KBM-7 (cell line): ENCODE results near the gene PKP3.

Experiments
- DNase-seq: peaks from one replicate; pipeline ENCODE4 v3.0.0-alpha.2; 2015
- in situ Hi-C: fragments of 300-500 bp; cut with MboI; formaldehyde crosslinking; loops from 2 replicates; pipeline ENCODE4 v1.14.3; 2020; ENCODE audit warnings: low sequenced_read_pairs, low pct_unique_long_range_greater_than_20kb, mixed read lengths

The PKP3 gene

GRCh38 chr11:449889-450808 lies 56.1 kb downstream of the PKP3 start, which contains the start of gene PTDSS2:
Gene PTDSS2 (plus strand): TSS chr11:450279. CDS start chr11:450456, 177 bp downstream.
- in situ Hi-C loops = no loop called here
- peak; percentile 95 for DNase-seq

- peak; percentile 67 for DNase-seq
- in situ Hi-C loops = no loop called here
These were observed 56.9 kb downstream of the PKP3 start for GRCh38 chr11:450809-451451.

- no peak for DNase-seq
- in situ Hi-C loops = no loop called here
These were observed 57.7 kb downstream of the PKP3 start for GRCh38 chr11:451738-452137.

GRCh38 chr11:452203-452744 lies 58.3 kb downstream of the PKP3 start:
- DNase-seq = no peak
- in situ Hi-C loops = no loop called here

- no peak for DNase-seq
- in situ Hi-C loops = no loop called here
These were observed 59.0 kb downstream of the PKP3 start for GRCh38 chr11:452916-453527.

GRCh38 chr11:453564-453963 lies 59.6 kb downstream of the PKP3 start:
- in situ Hi-C loops = no loop called here
- no peak for DNase-seq

GRCh38 chr11:454043-454442 lies 60.0 kb downstream of the PKP3 start:
- no peak for DNase-seq
- in situ Hi-C loops = no loop called here
